ENCODE data around the gene BZW1.
"Not testable (repeated sequence)": the region's sequence is repeated elsewhere in the genome, so short reads cannot be mapped to it uniquely, and the experiment has no call there.

The BZW1 gene

GRCh38 chr2:200791905-200792304 lies 19.8 kb upstream of the BZW1 start:
- DNase-seq (ENCODE audit: low read depth, low spot score): no peak

DNA sequence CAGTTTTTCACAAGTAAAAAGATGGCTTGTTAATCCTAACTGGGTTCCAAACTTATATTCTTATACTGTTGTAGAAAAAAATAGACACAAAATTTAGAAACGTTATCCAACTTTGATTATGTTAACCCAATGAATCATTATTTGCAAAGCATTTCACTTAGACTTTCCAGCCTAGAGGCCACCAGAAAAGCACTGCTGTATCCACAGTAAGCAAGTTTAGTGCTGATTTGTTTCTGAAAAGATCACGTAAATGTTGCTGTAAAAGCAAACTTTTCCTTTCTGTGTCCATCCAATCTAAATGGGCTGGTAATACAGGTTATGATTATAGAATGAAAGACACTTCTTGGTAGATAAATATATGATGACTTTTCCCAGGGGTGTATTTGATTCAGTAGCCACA lies 17.6 kb upstream of the BZW1 start:
- no peak for DNase-seq (ENCODE audit: low read depth, low spot score)

DNA sequence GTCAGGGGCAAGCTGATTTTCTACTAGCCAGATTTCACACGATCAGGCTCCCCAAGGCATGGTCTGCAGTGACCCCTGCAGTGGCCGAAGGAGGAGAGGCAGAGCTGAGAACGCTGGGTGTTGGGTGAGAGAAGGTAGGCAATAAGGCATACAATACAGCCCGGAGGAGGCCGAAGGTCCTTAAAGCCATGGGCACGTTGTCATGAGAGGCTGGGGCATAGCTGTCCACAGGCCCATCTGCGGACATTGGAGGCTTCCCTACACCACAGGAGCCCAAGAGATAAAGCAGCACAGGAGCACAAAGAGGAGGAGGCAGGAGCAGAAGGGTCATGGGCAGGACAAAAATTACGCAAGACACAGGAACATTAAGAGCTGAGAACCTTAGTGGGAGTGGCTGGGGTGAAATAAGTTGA lies 16.7 kb upstream of the BZW1 start:
- no peak for DNase-seq (ENCODE audit: low read depth, low spot score)

GRCh38 chr2:200796561-200796960 lies 15.1 kb upstream of the BZW1 start:
- no peak for DNase-seq (ENCODE audit: low read depth, low spot score)

DNA sequence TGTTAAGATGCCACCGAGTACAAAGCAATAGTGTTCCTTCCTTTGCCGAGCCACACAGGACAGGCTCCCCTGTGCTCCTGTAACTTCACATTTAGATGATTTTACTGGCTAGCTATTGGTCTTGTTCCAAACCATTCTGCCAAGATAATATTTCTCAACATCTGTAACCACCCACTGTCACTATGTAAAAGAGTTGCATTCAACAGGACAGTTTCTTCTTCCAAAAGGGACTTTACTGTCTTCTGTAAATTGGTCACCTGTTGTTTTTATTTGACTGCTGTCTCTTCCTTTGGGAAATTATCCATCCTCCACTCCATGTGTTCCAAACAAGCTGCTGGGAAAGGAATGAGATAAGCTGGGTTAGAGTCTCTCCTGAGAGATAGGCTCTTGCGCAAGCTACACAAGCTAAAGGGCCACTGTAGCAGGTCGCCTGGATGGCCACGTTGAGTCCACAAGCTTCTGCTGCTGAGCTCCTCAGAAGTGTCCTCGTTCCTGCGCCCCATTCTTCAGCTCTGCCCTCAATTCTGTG lies 14.4 kb upstream of the BZW1 start:
- DNase-seq (ENCODE audit: low read depth, low spot score): no peak

GRCh38 chr2:200798514-200798913 lies 13.2 kb upstream of the BZW1 start:
- no peak for DNase-seq (ENCODE audit: low read depth, low spot score)

DNA sequence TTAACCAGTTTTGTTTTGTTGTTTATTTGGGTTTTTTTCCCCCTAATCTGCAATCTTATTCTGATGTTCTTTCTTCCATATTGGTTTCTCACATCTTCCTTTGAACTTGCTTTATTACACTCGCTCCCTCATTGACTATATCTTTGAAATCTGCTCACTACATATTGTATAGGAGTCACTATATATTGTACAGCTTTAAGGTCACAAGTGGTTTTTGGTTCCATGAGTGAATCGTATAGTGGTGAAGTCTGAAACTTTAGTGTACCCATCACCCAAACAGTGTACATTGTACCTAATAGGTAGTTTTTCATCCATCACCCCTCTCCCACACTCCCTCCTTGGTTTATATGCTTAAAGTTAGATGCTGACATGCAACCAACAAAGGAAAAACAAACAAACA lies 11.3 kb upstream of the BZW1 start:
- no peak for DNase-seq (ENCODE audit: low read depth, low spot score)

- not testable (repeated sequence) for DNase-seq (ENCODE audit: low read depth, low spot score)
Measured at GRCh38 chr2:200801431-200801830, 10.3 kb upstream of the BZW1 start.

DNA sequence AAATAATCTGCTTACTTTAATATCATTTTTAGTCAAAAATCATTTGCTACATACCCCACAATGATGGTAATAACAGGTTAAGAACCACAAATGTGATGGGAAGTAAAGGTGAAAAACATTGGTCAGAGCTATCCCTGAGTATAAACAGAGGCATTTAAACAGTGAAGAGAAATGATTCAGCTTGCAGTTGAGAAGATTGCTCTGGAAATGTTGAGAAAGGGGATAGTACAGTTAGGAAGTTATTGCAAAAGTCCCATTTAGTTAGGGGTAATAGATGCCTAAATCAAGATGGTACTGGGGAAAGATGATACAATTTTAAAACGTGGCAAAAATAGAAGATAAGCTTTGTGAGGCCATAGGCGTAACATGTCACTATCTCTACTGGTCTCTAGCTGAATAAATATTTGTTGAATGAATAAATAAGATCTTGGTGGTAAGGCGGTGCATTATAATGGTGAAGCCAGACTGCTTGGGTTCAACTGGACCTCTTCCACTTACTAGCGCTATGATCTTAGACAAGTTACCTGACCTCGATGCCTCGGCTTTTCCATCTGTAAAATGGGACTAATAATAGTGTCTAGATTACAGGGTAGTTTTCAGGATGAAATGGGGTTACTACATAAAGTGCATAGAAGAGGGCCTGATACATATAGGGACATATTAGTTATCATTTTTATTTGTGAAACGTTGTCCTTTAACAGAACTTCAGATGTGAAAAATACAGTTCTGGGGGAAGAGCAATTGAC lies 2.0 kb upstream of the BZW1 start:
- DNase-seq (ENCODE audit: low read depth, low spot score): no peak

DNA sequence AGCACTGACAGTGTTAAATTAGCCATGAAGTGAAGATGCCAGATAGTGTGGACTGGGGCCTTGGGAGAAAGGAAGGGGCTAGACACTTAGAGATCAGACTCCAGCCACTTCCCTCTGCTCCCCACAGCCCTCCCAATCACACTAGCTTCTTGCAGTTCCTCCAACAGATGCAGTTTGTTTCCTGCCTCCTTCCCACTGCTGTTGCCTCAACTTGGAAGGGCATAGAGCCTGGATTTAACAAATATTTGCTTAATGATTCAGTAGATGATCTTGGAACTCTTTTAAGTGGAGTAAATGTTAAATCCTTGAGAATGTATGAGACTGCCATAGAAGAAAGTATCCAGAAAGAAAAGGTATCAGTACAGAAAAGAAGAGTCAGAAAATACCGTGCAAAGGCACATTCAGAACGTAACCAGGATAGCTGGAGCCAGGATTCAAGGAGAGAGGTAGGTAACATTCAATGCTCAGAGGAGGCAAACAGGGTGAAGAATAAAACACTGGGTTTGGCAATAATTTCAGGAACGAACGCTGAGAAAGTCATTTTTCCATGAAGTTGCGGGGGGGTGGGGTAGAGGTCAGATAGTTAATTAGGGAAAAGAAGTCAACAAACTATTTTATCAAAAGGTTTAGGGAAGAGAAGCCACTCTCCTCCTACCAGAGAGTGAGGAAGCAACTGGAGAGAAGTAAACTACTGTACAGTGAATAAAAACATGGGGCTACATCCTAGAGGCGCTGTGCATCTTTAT lies 1.3 kb upstream of the BZW1 start:
- DNase-seq (ENCODE audit: low read depth, low spot score): peak; percentile 40

DNA sequence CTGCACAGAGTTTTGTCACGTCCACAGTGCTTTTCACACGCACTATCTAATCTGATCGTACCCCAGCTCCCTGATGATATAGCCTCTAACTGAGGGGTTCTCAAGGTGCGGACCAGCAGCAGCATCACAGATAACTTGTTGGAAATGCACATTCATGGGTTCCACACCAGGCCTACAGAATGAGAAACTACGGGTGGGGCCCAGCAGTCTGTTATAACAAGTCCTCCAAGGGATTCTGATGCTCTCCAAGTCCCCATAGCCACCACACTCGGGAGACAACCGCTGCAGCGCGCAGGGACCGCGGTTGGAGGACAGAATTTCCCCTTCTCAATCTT lies 745 bp upstream of the BZW1 start:
- no peak for DNase-seq (ENCODE audit: low read depth, low spot score)

DNA sequence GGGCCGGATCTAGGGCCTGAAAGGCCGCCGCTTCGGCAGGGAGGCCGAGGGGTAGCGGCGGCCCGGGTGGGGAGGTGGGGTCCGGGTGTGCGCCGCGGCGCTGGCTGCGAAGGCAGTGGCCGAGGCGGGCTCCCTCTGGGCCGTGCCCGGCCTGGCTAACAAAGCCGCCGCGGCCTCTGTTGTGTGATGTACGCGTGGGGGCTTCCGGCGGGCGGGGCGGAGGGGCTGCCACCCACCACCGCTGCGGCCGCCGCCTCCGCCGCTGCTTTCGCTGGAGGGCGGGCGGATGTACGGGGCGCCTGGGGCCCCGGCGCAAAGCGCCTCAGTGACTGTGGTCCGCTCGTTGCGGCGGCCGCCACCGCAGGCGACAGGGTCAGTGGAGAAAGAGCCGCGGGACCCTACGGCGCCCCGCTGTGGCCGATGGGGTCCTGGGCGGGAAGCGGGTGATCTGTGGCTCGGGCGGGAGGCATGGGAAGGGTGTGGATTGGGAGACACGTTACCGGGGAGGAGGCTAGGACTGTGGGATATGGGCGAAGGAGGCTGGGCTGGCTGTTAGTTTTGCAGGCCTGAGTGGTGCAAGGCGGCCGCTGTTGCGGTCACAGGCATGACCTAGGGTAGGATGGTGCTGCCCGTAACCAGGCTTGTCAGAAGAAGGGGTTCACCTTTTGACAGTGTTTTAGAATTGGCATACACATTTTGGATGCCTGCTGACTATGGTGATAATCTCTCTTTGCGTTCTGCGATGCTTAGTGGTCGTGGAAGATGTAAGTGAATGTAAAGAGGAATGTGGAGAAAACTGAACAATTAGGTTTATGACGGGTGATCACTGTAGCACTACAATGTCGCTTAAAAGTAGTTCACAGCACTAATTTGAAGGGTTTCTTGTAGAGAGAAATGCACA lies 662 bp downstream of the BZW1 start:
- no peak for DNase-seq (ENCODE audit: low read depth, low spot score)

GRCh38 chr2:200814276-200814815 lies 2.6 kb downstream of the BZW1 start:
- no peak for DNase-seq (ENCODE audit: low read depth, low spot score)

DNA sequence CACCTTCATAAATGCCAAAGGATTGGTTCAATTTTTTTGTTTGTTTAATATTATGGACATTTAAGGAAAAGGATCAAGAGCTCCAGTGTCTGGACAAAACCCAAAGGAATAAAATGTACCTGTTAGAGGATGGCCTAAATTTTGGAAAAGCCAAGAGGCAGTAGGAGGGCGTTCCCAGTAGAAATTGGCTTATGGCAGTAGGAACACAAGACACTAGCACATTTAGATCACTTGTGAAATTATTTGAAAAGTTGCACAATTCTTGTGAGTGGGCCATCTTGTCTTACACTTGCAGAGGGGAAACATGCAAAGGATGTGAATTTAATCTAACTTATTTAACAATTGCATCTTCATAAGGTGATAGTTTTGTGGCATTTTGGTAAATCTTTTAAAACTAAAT lies 3.2 kb downstream of the BZW1 start:
- no peak for DNase-seq (ENCODE audit: low read depth, low spot score)

- DNase-seq (ENCODE audit: low read depth, low spot score): not testable (repeated sequence)
Measured at GRCh38 chr2:200818732-200819131, 7.0 kb downstream of the BZW1 start.

- no peak for DNase-seq (ENCODE audit: low read depth, low spot score)
Measured at GRCh38 chr2:200820573-200821234, 9.0 kb downstream of the BZW1 start.

DNA sequence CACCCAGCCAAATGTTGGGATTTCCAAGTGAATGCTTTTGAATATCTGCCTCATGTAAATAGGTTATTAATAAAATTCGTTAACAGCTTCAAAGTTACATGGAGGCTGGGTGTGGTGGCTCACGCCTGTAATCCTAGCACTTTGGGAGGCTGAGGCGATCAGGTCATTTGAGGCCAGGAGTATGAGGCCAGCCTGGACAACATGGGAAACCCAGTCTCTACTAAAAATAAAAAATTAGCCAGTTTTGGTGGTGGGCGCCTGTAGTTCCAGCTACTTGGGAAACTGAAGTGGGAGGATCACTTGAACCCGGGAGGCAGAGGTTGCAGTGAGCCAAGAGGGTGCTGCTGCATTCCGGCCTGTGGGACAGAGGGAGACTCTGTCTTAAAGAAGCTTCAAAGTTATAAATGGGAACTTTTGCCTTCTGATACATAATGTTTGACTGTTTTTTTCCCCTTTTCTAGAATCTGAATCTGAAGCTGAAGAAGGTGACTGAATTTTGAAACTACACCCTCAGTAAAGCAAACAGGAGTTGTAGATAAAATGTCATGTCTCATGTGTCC lies 10.1 kb downstream of the BZW1 start:
- no peak for DNase-seq (ENCODE audit: low read depth, low spot score)

DNA sequence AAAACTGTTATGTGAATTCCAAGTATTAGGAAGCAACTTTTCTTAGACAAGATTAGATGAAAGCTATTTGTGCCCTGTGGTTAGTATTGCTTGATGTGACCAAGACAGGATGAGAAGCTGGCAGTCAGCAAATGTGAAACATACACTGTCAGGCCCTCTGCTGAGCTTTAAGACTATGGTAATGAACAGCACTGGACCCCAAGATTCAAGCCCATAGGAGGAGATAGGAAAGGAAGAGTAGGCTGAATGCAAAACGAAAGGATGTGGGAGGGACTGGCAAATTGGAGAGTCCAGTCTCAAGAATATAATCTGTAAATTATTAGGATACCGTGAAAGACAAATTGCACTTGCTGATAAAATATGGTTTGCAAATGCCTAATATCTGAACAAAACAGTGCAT lies 16.4 kb downstream of the BZW1 start:
- DNase-seq (ENCODE audit: low read depth, low spot score): no peak

GRCh38 chr2:200828572-200829257 lies 17.0 kb downstream of the BZW1 start:
- DNase-seq (ENCODE audit: low read depth, low spot score): no peak

DNA sequence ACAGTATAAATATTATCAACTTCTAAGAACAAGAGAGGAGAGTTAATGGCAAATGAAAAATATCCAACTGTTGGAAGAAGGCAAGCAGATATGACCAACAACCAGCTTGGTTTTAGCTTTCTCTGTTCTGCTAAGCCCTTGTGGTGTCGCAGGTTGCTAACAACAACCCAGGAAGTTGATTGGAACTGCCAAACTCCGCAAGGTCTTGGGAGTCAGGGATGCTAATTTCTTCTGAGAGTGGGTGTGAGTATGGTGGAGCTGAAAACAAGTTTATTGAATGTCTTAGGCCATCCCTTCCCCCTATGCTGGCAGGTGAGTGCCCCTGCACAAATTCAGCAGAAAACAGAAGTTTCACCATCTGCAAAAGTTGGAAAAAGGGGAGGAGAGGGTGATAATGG lies 17.5 kb downstream of the BZW1 start:
- no peak for DNase-seq (ENCODE audit: low read depth, low spot score)
